Testis (tissue), 2 donors: ENCODE measurements around the gene NCOR1.

ENCODE experiments used
- CTCF ChIP-seq, 3 experiments: fragments of 450-650 bp in 2 of 3; fragments of 200-600 bp in 1 of 3; sonication (generic) in 1 of 3; IDR thresholded peaks; one replicate each; pipeline ENCODE4 v1.5.1; 2016 to 2019; ENCODE audit warnings: antibody characterized with exemption in 3 of 3, mild to moderate bottlenecking in 2 of 3, moderate library complexity in 1 of 3
- POLR2A ChIP-seq: fragments of 450-650 bp; IDR thresholded peaks from one replicate; pipeline ENCODE4 v1.6.1; 2017; ENCODE audit warnings: antibody characterized with exemption, mild to moderate bottlenecking, moderate library complexity

- no peak for TF ChIP-seq POLR2A
- TF ChIP-seq CTCF (IDR thresholded peaks at IDR 0.05), result no peak
Observed at GRCh38 chr17:16211590-16211989, 3.7 kb downstream of the NCOR1 start.
